Measurements from ENCODE around the gene VPS13D. TPM values are rescaled to one million over a fixed set of nuclear protein-coding genes. Genes with fewer than 3 reads are reported as not detected.

Gene VPS13D
- total and polyA plus RNA-seq, 2 experiments from 2014 or later: 10.7 to 34.9 TPM

- no peak for ATAC-seq
- no peaks in the 10 kb centered on the region for H3K9me2 ChIP-seq (ENCODE audit: insufficient read depth)
- Mint-ChIP-seq H3K4me1 (peaks cover 14% of the 10 kb centered on the region), H3K27me3 (ENCODE audit: insufficient read depth, low read depth, poor library complexity) (no peaks in the 10 kb centered on the region), H3K9me3 (peaks cover 7% of the 10 kb centered on the region; the same call in 1 of the 3 replicates), H3K27ac (no peak overlapping the region), H3K4me3 (no peak overlapping the region), H3K36me3 (ENCODE audit: low read depth) (peaks cover 11% of the 10 kb centered on the region)
- H3K4me2 ChIP-seq: no peak overlapping the region
- H3K27me3 ChIP-seq (ENCODE audit: insufficient read depth): no peaks in the 10 kb centered on the region
- no peak overlapping the region for H2AFZ ChIP-seq
- H3F3A ChIP-seq (replicated peaks; ENCODE audit: low read depth): no peaks in the 10 kb centered on the region
- DNase-seq (ENCODE audit: low spot score): no peak
- H4K20me1 ChIP-seq (replicated peaks; ENCODE audit: insufficient read depth): no peaks in the 10 kb centered on the region; the same call in none of the 2 replicates
- H3K4me3 ChIP-seq: no peak overlapping the region
- H3K79me2 ChIP-seq (replicated peaks; ENCODE audit: insufficient read depth): no peaks in the 10 kb centered on the region
- H3K36me3 ChIP-seq (ENCODE audit: insufficient read depth): peaks cover 2% of the 10 kb centered on the region; the same call in 1 of the 2 replicates
- TF ChIP-seq ETS1 (IDR thresholded peaks at IDR 0.05) (no peak), NANOG (IDR thresholded peaks at IDR 0.05; ENCODE audit: borderline replicate concordance) (no peak)
- no peaks in the 10 kb centered on the region for H3K4me1 ChIP-seq (ENCODE audit: insufficient read depth)
- no peak overlapping the region for H3K27ac ChIP-seq (ENCODE audit: low read depth)
Measured at GRCh38 chr1:12468323-12468722, 238.5 kb downstream of the VPS13D start.

GRCh38 chr1:12469493-12469892 lies 239.7 kb downstream of the VPS13D start:
- Mint-ChIP-seq H3K4me3 (no peak overlapping the region), H3K9me3 (peaks cover 18% of the 10 kb centered on the region), H3K4me1 (peaks cover 12% of the 10 kb centered on the region), H3K27me3 (ENCODE audit: insufficient read depth, low read depth, poor library complexity) (no peaks in the 10 kb centered on the region), H3K27ac (no peak overlapping the region), H3K36me3 (ENCODE audit: low read depth) (peaks cover 23% of the 10 kb centered on the region)
- no peaks in the 10 kb centered on the region for H3K4me1 ChIP-seq (ENCODE audit: insufficient read depth)
- H3K4me2 ChIP-seq: no peak overlapping the region
- H3K4me3 ChIP-seq: no peak overlapping the region
- no peak for ATAC-seq
- H4K20me1 ChIP-seq (replicated peaks; ENCODE audit: insufficient read depth): no peaks in the 10 kb centered on the region; the same call in none of the 2 replicates
- no peaks in the 10 kb centered on the region for H3K27me3 ChIP-seq (ENCODE audit: insufficient read depth)
- TF ChIP-seq CTCF (conservative IDR thresholded peaks at IDR 0.05; ENCODE audit: low read depth in 2 of 2): no peak
- TF ChIP-seq STAT1 (IDR thresholded peaks at IDR 0.05; ENCODE audit: unreplicated experiment): no peak
- TF ChIP-seq NANOG (IDR thresholded peaks at IDR 0.05; ENCODE audit: borderline replicate concordance): no peak
- TF ChIP-seq CREB1 (CRISPR knock-in tag; IDR thresholded peaks at IDR 0.05; ENCODE audit: low read depth): no peak
- no peak for TF ChIP-seq ETS1 (IDR thresholded peaks at IDR 0.05)
- no peak for TF ChIP-seq POLR2AphosphoS5 (IDR thresholded peaks at IDR 0.05; ENCODE audit: low read depth)
- no peak for TF ChIP-seq EZH2phosphoT487 (IDR thresholded peaks at IDR 0.05; ENCODE audit: unreplicated experiment)
- no peak for TF ChIP-seq JUNB (IDR thresholded peaks at IDR 0.05; ENCODE audit: unreplicated experiment)
- no peak for TF ChIP-seq ZNF462 (CRISPR knock-in tag; IDR thresholded peaks at IDR 0.05)
- no peak for TF ChIP-seq ZNF114 (CRISPR knock-in tag; IDR thresholded peaks at IDR 0.05)
- H3K79me2 ChIP-seq (replicated peaks; ENCODE audit: insufficient read depth): no peaks in the 10 kb centered on the region
- DNase-seq (ENCODE audit: low spot score): no peak
- peaks cover 11% of the 10 kb centered on the region for H3K36me3 ChIP-seq (ENCODE audit: insufficient read depth)
- H3F3A ChIP-seq (replicated peaks; ENCODE audit: low read depth): no peaks in the 10 kb centered on the region
- no peak overlapping the region for H2AFZ ChIP-seq
- 0 out of 2 replicates have a peak, but pooled peaks cover 4% of the 10 kb centered on the region for H3K9me2 ChIP-seq (ENCODE audit: insufficient read depth)
- no peak overlapping the region for H3K27ac ChIP-seq (ENCODE audit: low read depth)

All from GM23338 (cell line).